ENCODE results near the gene ZNF211. TPM values are rescaled to one million over a fixed set of nuclear protein-coding genes. Genes with fewer than 3 reads are reported as not detected.
A peak's percentile ranks its signal among the peaks of the same experiment; 100 is the strongest.

ZNF211 gene
- total and polyA plus RNA-seq, 4 experiments from 2014 or later = 19.6 to 53.3 (median 37.3) TPM

DNA sequence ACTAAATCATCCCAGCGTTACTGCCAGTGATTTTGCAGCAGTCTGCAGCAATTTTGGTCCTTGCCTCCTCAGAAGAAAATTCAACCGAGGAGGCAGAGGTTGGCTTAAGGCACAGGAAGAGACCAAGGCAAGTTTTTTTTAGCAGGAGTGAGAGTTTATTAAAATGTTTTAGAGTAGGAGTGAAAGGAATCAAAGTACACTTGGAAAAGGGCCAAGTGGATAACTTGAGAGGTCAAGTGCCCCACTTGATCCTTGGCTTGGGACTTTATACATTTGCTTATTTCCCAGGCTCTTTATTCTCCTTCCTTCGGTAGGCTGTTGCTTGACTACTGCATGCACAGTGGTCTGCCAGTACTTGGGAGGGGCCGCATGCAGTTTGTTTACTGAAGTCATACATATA lies 21.9 kb upstream of the ZNF211 start:
- peaks cover 18% of the 10 kb centered on the region for H3K4me1 ChIP-seq (ENCODE audit: insufficient read depth, low read length)
- H3K9me3 ChIP-seq (ENCODE audit: control insufficient read depth in 1 of 2, low read length in 2 of 2) = peaks cover 7 to 31% of the 10 kb centered on the region in 2 donors
- no peaks in the 10 kb centered on the region for H3K27me3 ChIP-seq (ENCODE audit: insufficient read depth, low read length)
- Mint-ChIP-seq H3K9me3 (peaks cover 3 to 72% (median 65%) of the 10 kb centered on the region in 8 donors), H3K27me3 (no peaks in the 10 kb centered on the region), H3K4me3 (peak overlapping the region in 1 of 8 donors; percentile 35), H3K4me1 (peaks cover 13 to 27% (median 21%) of the 10 kb centered on the region in 4 donors), H3K36me3 (peaks cover 43 to 44% of the 10 kb centered on the region in 2 donors), H3K27ac (no peak overlapping the region)
- ChIA-PET CTCF (ENCODE audit: partially characterized antibody) (no interaction called here), POLR2A (ENCODE audit: partially characterized antibody) (interaction anchor here (1.0 kb wide), 1 partner anchor 31 kb away, joined by 4 read pairs; no protein-coding TSS in a partner anchor)
- intact Hi-C loops (cut with micrococcal nuclease) = no loop called here
- no peak overlapping the region for H3K4me3 ChIP-seq (ENCODE audit: low read length in 2 of 2)
- no peak overlapping the region for H3K27ac ChIP-seq (ENCODE audit: low read depth, low read length)
- peaks cover 8% of the 10 kb centered on the region for H3K36me3 ChIP-seq (ENCODE audit: insufficient read depth, low read length)
- no peak for DNase-seq

DNA sequence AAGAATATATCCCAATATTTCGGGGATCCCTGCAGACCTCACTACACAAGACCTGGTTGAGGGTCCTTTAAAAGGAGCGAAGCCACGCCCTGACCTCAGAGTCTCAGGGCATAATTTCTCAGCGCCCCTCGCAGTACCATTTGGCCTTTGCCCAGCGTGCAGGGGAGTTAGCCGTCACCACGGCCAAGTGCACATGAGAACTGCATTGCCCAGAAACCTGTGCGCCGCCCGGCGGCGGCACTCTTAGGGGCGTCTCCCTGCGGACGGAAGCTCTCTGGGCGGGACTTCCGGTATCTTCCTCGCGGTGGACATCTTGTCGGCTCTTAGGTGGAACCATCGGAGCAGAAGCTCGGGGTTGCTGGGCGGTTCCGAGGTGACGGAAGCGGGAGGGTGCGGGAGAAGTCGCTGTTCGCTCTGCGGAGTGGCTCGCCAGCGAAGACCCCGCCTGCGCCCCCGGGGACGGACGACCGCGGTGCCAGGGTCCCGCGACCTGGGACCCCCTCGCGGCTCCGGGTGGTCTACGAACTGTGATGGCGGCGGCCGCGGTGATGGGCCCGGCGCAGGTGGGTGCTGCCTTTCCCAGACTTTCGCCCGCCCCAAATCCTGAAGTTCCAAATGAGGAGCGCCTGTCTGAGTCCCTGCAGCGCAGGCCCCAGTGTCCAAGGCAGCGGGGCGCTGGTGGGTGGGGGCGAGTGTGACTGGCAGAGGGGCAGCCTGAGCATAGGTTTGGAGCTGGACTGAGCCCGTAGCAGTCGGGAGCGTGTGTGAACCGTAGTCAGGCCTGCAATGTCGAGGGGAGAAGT lies 18.8 kb upstream of the ZNF211 start, which contains the start of gene ZNF134:
TSS of gene ZNF134 (plus strand) at position 302 of the 803 bp plus-strand sequence. CDS start 5,227 bp downstream, outside the sequence.
- ChIA-PET CTCF (ENCODE audit: partially characterized antibody) (interaction anchor here (1.1 kb wide), 1 partner anchor 113 kb away, joined by 3 read pairs; the partner anchor contains the start of gene ZNF671), POLR2A (ENCODE audit: partially characterized antibody) (interaction anchor here (0.7 to 1.9 kb wide), 12 partner anchors 13 to 569 kb away, joined by 3 to 16 read pairs (median 4); partner anchors contain the start of genes ZIK1, ZNF211, ZNF274 and ZNF416)
- Histone ChIP-seq H3K27me3 (ENCODE audit: insufficient read depth, low read length) (no peaks in the 10 kb centered on the region), H3K36me3 (ENCODE audit: insufficient read depth, low read length) (peaks cover 37% of the 10 kb centered on the region), H3K27ac (ENCODE audit: low read depth, low read length) (peak within 1 kb of the TSS; percentile 58), H3K4me1 (ENCODE audit: insufficient read depth, low read length) (peaks cover 18% of the 10 kb centered on the region), H3K9me3 (ENCODE audit: control insufficient read depth in 1 of 2, low read length in 2 of 2) (peaks cover 12 to 46% of the 10 kb centered on the region in 2 donors), H3K4me3 (ENCODE audit: low read length in 2 of 2) (peak within 1 kb of the TSS; percentile 78 to 92)
- DNase-seq = peak; percentile 86 to 88 (median 87)
- Mint-ChIP-seq H3K27ac (peak within 1 kb of the TSS; percentile 57 to 90 (median 88)), H3K4me3 (peak within 1 kb of the TSS; percentile 89 to 94 (median 92)), H3K9me3 (peaks cover 10 to 75% (median 68%) of the 10 kb centered on the region in 8 donors), H3K36me3 (peaks cover 48 to 62% of the 10 kb centered on the region in 2 donors), H3K4me1 (peaks cover 17 to 42% (median 32%) of the 10 kb centered on the region in 4 donors), H3K27me3 (no peaks in the 10 kb centered on the region)
- intact Hi-C loops (cut with micrococcal nuclease) = loop anchor here (1.0 to 2.0 kb wide), 6 partner anchors 15 to 388 kb away; partner anchors contain the start of genes ZNF17, ZNF211, ZNF416 and ZNF530

DNA sequence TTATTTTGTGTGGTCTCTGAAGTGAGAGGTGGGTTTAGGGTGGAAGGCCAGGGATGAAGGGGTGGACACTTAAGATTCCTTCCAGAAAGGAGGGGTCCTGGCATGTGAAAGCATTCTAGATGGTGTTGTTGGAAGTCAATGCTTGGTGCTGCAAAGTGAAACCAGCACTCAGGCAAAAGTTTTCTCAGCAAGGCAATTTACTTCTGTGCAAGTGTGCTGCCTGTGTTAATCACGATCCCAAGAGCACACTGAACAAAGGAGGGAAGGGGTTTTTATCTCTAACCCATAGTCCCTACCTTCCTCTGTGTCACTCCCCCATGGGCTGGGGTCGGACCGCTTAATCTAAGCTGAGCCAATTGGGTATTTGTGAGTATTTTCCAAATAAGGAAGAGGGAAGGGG lies 17.6 kb upstream of the ZNF211 start:
- H3K27ac ChIP-seq (ENCODE audit: low read depth, low read length) = no peak overlapping the region
- Mint-ChIP-seq H3K4me3 (peak overlapping the region; percentile 89 to 94 (median 92)), H3K9me3 (peaks cover 10 to 81% (median 76%) of the 10 kb centered on the region in 8 donors), H3K27ac (peak overlapping the region; percentile 22 to 90 (median 75)), H3K27me3 (no peaks in the 10 kb centered on the region), H3K4me1 (peaks cover 17 to 42% (median 32%) of the 10 kb centered on the region in 4 donors), H3K36me3 (peaks cover 60 to 71% of the 10 kb centered on the region in 2 donors)
- H3K9me3 ChIP-seq (ENCODE audit: control insufficient read depth in 1 of 2, low read length in 2 of 2) = peaks cover 23 to 57% of the 10 kb centered on the region in 2 donors
- intact Hi-C loops (cut with micrococcal nuclease) = loop anchor here (2.0 kb wide), 1 partner anchor 37 kb away; the partner anchor contains the start of gene ZNF416
- peaks cover 49% of the 10 kb centered on the region for H3K36me3 ChIP-seq (ENCODE audit: insufficient read depth, low read length)
- CTCF ChIA-PET (ENCODE audit: partially characterized antibody) = no interaction called here
- POLR2A ChIA-PET (ENCODE audit: partially characterized antibody) = no interaction called here
- DNase-seq = no peak
- peaks cover 18% of the 10 kb centered on the region for H3K4me1 ChIP-seq (ENCODE audit: insufficient read depth, low read length)
- peak overlapping the region; percentile 78 to 92 for H3K4me3 ChIP-seq (ENCODE audit: low read length in 2 of 2)
- no peaks in the 10 kb centered on the region for H3K27me3 ChIP-seq (ENCODE audit: insufficient read depth, low read length)

DNA sequence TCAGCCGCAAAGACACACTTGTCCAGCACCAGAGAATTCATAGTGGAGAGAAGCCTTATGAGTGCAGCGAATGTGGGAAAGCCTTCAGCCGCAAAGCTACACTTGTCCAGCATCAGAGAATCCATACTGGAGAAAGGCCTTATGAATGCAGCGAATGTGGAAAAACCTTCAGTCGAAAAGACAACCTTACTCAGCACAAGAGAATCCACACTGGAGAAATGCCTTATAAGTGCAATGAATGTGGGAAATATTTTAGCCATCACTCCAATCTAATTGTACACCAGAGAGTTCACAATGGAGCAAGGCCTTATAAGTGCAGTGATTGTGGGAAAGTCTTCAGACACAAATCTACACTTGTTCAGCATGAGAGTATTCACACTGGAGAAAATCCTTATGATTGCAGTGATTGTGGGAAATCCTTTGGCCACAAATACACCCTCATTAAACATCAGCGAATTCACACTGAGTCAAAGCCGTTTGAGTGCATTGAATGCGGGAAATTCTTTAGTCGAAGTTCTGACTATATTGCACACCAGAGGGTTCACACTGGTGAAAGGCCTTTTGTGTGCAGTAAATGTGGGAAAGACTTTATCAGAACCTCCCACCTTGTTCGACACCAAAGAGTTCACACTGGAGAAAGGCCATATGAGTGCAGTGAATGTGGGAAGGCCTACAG lies 12.2 kb upstream of the ZNF211 start:
- H3K27me3 ChIP-seq (ENCODE audit: insufficient read depth, low read length) = no peaks in the 10 kb centered on the region
- Mint-ChIP-seq H3K9me3 (peaks cover 7 to 100% (median 95%) of the 10 kb centered on the region in 8 donors), H3K27me3 (no peaks in the 10 kb centered on the region), H3K36me3 (peaks cover 79 to 81% of the 10 kb centered on the region in 2 donors), H3K27ac (no peak overlapping the region), H3K4me3 (no peak overlapping the region), H3K4me1 (peaks cover 5 to 17% (median 13%) of the 10 kb centered on the region in 4 donors)
- no peak for DNase-seq
- no peak overlapping the region for H3K27ac ChIP-seq (ENCODE audit: low read depth, low read length)
- H3K36me3 ChIP-seq (ENCODE audit: insufficient read depth, low read length) = peaks cover 51% of the 10 kb centered on the region
- H3K4me1 ChIP-seq (ENCODE audit: insufficient read depth, low read length) = no peaks in the 10 kb centered on the region
- peaks cover 28 to 92% of the 10 kb centered on the region in 2 donors for H3K9me3 ChIP-seq (ENCODE audit: control insufficient read depth in 1 of 2, low read length in 2 of 2)
- H3K4me3 ChIP-seq (ENCODE audit: low read length in 2 of 2) = peak overlapping the region; percentile 2 to 15
- ChIA-PET POLR2A (ENCODE audit: partially characterized antibody) (interaction anchor here (0.7 to 1.3 kb wide), 2 partner anchors 13 to 232 kb away, joined by 3 to 4 read pairs; partner anchors contain the start of gene ZNF211), CTCF (ENCODE audit: partially characterized antibody) (no interaction called here)
- intact Hi-C loops (cut with micrococcal nuclease) = no loop called here

DNA sequence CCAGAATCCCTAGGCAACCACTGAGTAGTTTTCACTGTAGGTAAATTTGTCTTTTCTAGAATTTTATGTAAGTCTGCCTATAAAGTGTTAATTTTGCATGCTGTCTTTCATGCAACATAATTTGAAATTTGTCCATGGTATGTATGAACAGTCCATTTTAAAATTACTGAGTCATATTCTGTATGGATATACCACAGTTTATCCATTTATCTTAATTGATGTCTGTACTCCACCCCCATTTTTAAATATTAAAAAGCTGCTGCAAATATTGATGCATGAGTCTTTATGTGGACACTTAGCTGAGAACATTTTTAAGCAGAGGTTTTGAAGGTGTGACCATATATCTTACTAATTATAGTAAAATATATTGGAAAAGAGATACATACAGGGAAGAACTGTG lies 9.9 kb upstream of the ZNF211 start:
- Histone ChIP-seq H3K9me3 (ENCODE audit: control insufficient read depth in 1 of 2, low read length in 2 of 2) (peaks cover 28 to 75% of the 10 kb centered on the region in 2 donors), H3K27ac (ENCODE audit: low read depth, low read length) (no peak overlapping the region), H3K4me3 (ENCODE audit: low read length in 2 of 2) (no peak overlapping the region), H3K4me1 (ENCODE audit: insufficient read depth, low read length) (no peaks in the 10 kb centered on the region), H3K36me3 (ENCODE audit: insufficient read depth, low read length) (peaks cover 29% of the 10 kb centered on the region), H3K27me3 (ENCODE audit: insufficient read depth, low read length) (no peaks in the 10 kb centered on the region)
- Mint-ChIP-seq H3K4me1 (peaks cover 1 to 3% (median 2%) of the 10 kb centered on the region in 4 donors), H3K9me3 (peaks cover under 1 to 96% (median 89%) of the 10 kb centered on the region in 8 donors), H3K4me3 (no peak overlapping the region), H3K27ac (no peak overlapping the region), H3K36me3 (peaks cover 60 to 63% of the 10 kb centered on the region in 2 donors), H3K27me3 (no peaks in the 10 kb centered on the region)
- DNase-seq = no peak
- ChIA-PET POLR2A (ENCODE audit: partially characterized antibody) (interaction anchor here (0.7 kb wide), 1 partner anchor 22 kb away, joined by 3 read pairs; no protein-coding TSS in a partner anchor), CTCF (ENCODE audit: partially characterized antibody) (no interaction called here)
- intact Hi-C loops (cut with micrococcal nuclease) = no loop called here

DNA sequence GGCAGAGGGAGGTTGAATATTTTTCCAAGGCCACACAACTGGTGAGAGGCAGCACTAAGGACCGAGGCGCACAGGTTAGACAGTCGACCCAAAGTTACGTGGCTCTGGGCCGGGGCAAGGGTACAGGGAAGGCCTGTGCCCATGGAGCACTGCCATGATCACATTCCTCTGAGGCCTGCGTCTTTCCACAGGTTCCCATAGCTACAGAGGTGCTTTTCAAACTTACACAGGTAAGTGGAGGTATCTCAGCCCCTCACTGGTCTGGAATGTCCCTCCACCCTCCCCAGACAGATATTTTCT lies 814 bp downstream of the ZNF211 start:
- H3K36me3 ChIP-seq (ENCODE audit: insufficient read depth, low read length) = peaks cover 24% of the 10 kb centered on the region
- peaks cover 0 to 25% of the 10 kb centered on the region in 2 donors for H3K9me3 ChIP-seq (ENCODE audit: control insufficient read depth in 1 of 2, low read length in 2 of 2)
- peaks cover 50 to 59% of the 10 kb centered on the region in 2 donors for H3K36me3 Mint-ChIP-seq
- intact Hi-C loops (cut with micrococcal nuclease) = loop anchor here (1.0 to 5.0 kb wide), 10 partner anchors 19 to 222 kb away; partner anchors contain the start of genes ZNF134, ZNF17, ZNF416 and ZNF551
- peak overlapping the region; percentile 84 to 87 for H3K4me3 ChIP-seq (ENCODE audit: low read length in 2 of 2)
- H3K27ac Mint-ChIP-seq = peak overlapping the region; percentile 83 to 96 (median 94)
- ChIA-PET CTCF (ENCODE audit: partially characterized antibody) (no interaction called here), POLR2A (ENCODE audit: partially characterized antibody) (interaction anchor here (0.7 to 2.2 kb wide), 16 partner anchors 12 to 550 kb away, joined by 3 to 16 read pairs (median 5); partner anchors contain the start of genes ZIK1, ZNF134, ZNF274 and ZNF530)
- H3K27me3 ChIP-seq (ENCODE audit: insufficient read depth, low read length) = no peaks in the 10 kb centered on the region
- peaks cover 18 to 35% (median 29%) of the 10 kb centered on the region in 4 donors for H3K4me1 Mint-ChIP-seq
- no peaks in the 10 kb centered on the region for H3K27me3 Mint-ChIP-seq
- H3K9me3 Mint-ChIP-seq = peaks cover 8 to 58% (median 42%) of the 10 kb centered on the region in 8 donors
- peaks cover 19% of the 10 kb centered on the region for H3K4me1 ChIP-seq (ENCODE audit: insufficient read depth, low read length)
- H3K27ac ChIP-seq (ENCODE audit: low read depth, low read length) = peak overlapping the region; percentile 81
- peak overlapping the region; percentile 94 to 98 (median 96) for H3K4me3 Mint-ChIP-seq
- DNase-seq = no peak
